Measurements from ENCODE around the gene EFEMP1.

Gene EFEMP1

GRCh38 chr2:55885127-55885943 is 38.2 kb downstream of the EFEMP1 start:
- TF ChIP-seq CTCF (IDR thresholded peaks at IDR 0.05; ENCODE audit: control insufficient read depth, extremely low read depth, insufficient read depth): no peak
- no peak for DNase-seq (ENCODE audit: low read depth)
- H3K4me3 ChIP-seq (ENCODE audit: low read depth, low read length): no peak overlapping the region

- H3K4me3 ChIP-seq (ENCODE audit: low read depth, low read length): no peak overlapping the region
- no peak for DNase-seq (ENCODE audit: low read depth)
- TF ChIP-seq CTCF (IDR thresholded peaks at IDR 0.05; ENCODE audit: control insufficient read depth, extremely low read depth, insufficient read depth): no peak
Measured at GRCh38 chr2:55883829-55884228, 39.8 kb downstream of the EFEMP1 start.

DNA sequence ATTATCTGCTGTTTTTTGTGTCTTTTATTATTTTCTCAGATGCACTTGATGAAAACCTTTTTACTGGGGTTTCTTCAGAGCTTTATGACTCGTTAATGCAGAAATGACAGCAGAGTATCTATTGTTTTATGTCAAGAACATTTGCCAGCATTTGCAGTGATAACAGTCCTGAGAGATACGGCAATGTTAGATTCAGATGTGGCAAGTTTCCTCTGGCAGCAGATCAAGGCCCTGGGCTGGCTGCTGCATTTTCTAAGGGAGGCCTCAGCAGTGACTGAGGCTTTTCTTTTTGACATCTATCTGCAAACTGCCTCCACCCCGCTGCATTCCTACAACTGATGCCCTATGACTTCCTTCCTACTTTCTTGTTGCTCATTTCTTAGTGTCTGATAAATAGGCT is 40.2 kb downstream of the EFEMP1 start:
- no peak overlapping the region for H3K4me3 ChIP-seq (ENCODE audit: low read depth, low read length)
- no peak for TF ChIP-seq CTCF (IDR thresholded peaks at IDR 0.05; ENCODE audit: control insufficient read depth, extremely low read depth, insufficient read depth)
- DNase-seq (ENCODE audit: low read depth): no peak

- no peak for TF ChIP-seq CTCF (IDR thresholded peaks at IDR 0.05; ENCODE audit: control insufficient read depth, extremely low read depth, insufficient read depth)
- DNase-seq (ENCODE audit: low read depth): no peak
- no peak overlapping the region for H3K4me3 ChIP-seq (ENCODE audit: low read depth, low read length)
Measured at GRCh38 chr2:55882954-55883353, 40.6 kb downstream of the EFEMP1 start.

DNA sequence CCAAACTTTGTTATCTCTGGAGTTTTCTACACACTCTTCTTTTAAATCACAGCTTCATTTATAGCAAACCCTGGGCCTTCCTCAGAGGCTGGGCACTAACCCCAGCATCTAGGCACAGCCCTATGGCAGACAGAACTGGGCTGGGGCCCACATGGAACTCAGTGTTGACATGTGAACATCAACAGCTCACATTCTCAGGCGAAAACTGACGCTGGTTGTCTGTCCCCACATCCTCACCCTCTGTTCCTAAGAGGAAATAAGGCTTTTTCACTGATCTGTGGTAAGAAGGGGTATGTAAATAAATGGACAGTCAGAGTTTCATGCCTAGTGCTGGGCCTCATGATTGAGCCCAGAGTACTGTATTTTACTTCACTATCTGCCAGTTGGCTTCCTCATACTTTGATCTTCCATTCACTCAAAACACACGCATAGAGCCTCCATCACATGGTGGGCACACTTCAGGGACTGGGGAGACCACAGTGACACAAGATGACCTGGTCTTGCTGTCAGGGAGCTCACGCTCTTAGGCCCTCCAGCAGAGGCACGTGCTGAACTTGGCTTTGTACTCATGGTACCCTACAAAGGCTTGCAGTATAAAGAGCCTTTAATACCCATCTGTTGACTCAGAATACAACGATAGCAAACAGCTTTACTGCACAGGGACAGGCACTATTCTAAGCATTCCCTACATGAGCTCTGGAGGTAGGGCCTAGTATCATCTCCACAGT is 43.0 kb downstream of the EFEMP1 start:
- H3K4me3 ChIP-seq (ENCODE audit: low read depth, low read length): no peak overlapping the region
- DNase-seq (ENCODE audit: low read depth): no peak
- TF ChIP-seq CTCF (IDR thresholded peaks at IDR 0.05; ENCODE audit: control insufficient read depth, extremely low read depth, insufficient read depth): no peak

- TF ChIP-seq CTCF (IDR thresholded peaks at IDR 0.05; ENCODE audit: control insufficient read depth, extremely low read depth, insufficient read depth): no peak
- no peak for DNase-seq (ENCODE audit: low read depth)
Measured at GRCh38 chr2:55879976-55880375, 43.6 kb downstream of the EFEMP1 start.

More at GRCh38 chr2:55879976-55880375, 43.6 kb downstream of the EFEMP1 start:
- H3K4me3 ChIP-seq (ENCODE audit: low read depth, low read length): no peak overlapping the region
